Cardiac muscle cell (in vitro differentiated cells and primary cell): ENCODE results near the gene MSANTD3. TPM values are rescaled to one million over a fixed set of nuclear protein-coding genes. Genes with fewer than 3 reads are reported as not detected.

ENCODE experiments used
- DNase-seq, 2 donors: peaks; one replicate each; pipeline versions ENCODE4 v3.0.0 to v3.0.0-alpha.2; 2010 to 2017; ENCODE audit warnings: low read depth in 1 of 2, low spot score in 1 of 2
- H3K27ac ChIP-seq: fragments of 200-600 bp; sonication (generic); 2 replicates; pipeline ENCODE4 v1.5.1; 2016
- H3K27me3 ChIP-seq: fragments of 200-600 bp; sonication (generic); 2 replicates; pipeline ENCODE4 v1.6.0; 2016; ENCODE audit warnings: control low read depth
- H3K36me3 ChIP-seq: fragments of 200-600 bp; sonication (generic); 2 replicates; pipeline ENCODE4 v1.5.1; 2016; ENCODE audit warnings: control low read depth
- H3K4me1 ChIP-seq: fragments of 200-600 bp; sonication (generic); 2 replicates; pipeline ENCODE4 v1.8.1; 2017; ENCODE audit warnings: low read depth, mild to moderate bottlenecking, mixed run types
- H3K4me3 ChIP-seq: fragments of 200-600 bp; sonication (generic); 2 replicates; pipeline ENCODE4 v1.5.1; 2016; ENCODE audit warnings: mild to moderate bottlenecking
- H3K9me3 ChIP-seq: fragments of 200-600 bp; sonication (generic); 2 replicates; pipeline ENCODE4 v1.5.1; 2017; ENCODE audit warnings: low read depth, mild to moderate bottlenecking, control low read depth
- CTCF ChIP-seq: IDR thresholded peaks from 2 replicates; pipeline ENCODE4 v1.5.1; 2012; ENCODE audit warnings: low read depth, mild to moderate bottlenecking, low read length
- polyA plus RNA-seq: library from polyadenylated mRNA; unstranded; fragments of >200 nt; fragmentation: Nextera tagmentation; extraction: Ambion mirVana; gene quantifications from 2 replicates; pipeline ENCODE4 v1.2.1, GENCODE V29; 2016
- total RNA-seq: library from RNA; depleted of rRNA; stranded (reverse); fragments of >200 nt; gene quantifications from 2 replicates; pipeline ENCODE4 v1.2.3, GENCODE V29; 2016

MSANTD3 gene
- total and polyA plus RNA-seq, 2 experiments from 2014 or later, result 34.7 to 49.2 TPM

DNA sequence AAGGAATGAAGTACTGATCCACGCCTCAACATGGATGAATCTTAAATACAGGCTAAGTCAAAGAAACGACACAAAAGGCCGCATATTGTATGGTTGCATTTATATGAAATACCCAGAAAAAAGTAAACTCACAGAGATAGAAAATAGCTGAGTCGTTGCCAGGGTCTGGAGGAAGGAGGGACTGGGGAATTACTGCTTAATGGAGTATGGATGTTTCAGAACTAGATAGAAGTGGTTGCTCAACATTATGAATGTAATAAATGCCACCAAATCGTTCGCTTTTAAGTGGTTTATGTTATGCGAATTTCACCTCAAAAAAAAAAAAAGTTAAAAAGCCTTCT is 784 bp upstream of the MSANTD3 start:
- Histone ChIP-seq H3K4me1 (peaks cover 10% of the 10 kb centered on the region), H3K9me3 (no peaks in the 10 kb centered on the region), H3K4me3 (peak overlapping the region; percentile 72), H3K27me3 (no peaks in the 10 kb centered on the region), H3K27ac (peak overlapping the region; percentile 95), H3K36me3 (no peaks in the 10 kb centered on the region)
- TF ChIP-seq CTCF, result no peak
- peak in 1 of 2 donors; percentile 52 for DNase-seq

GRCh38 chr9:100427366-100428263 is 672 bp downstream of the MSANTD3 start:
- Histone ChIP-seq H3K27me3 (no peaks in the 10 kb centered on the region), H3K36me3 (no peaks in the 10 kb centered on the region), H3K9me3 (no peaks in the 10 kb centered on the region), H3K4me3 (peak overlapping the region; percentile 97), H3K27ac (peak overlapping the region; percentile 94), H3K4me1 (peaks cover 10% of the 10 kb centered on the region)
- no peak for TF ChIP-seq CTCF
- DNase-seq, result peak; percentile 59 to 73

- Histone ChIP-seq H3K4me1 (peaks cover 10% of the 10 kb centered on the region), H3K27me3 (no peaks in the 10 kb centered on the region), H3K4me3 (no peak overlapping the region), H3K9me3 (no peaks in the 10 kb centered on the region), H3K27ac (no peak overlapping the region), H3K36me3 (no peaks in the 10 kb centered on the region)
- peak in 1 of 2 donors; percentile 98 for DNase-seq
- TF ChIP-seq CTCF, result no peak
Measured at GRCh38 chr9:100428871-100429654, 2.1 kb downstream of the MSANTD3 start.

DNA sequence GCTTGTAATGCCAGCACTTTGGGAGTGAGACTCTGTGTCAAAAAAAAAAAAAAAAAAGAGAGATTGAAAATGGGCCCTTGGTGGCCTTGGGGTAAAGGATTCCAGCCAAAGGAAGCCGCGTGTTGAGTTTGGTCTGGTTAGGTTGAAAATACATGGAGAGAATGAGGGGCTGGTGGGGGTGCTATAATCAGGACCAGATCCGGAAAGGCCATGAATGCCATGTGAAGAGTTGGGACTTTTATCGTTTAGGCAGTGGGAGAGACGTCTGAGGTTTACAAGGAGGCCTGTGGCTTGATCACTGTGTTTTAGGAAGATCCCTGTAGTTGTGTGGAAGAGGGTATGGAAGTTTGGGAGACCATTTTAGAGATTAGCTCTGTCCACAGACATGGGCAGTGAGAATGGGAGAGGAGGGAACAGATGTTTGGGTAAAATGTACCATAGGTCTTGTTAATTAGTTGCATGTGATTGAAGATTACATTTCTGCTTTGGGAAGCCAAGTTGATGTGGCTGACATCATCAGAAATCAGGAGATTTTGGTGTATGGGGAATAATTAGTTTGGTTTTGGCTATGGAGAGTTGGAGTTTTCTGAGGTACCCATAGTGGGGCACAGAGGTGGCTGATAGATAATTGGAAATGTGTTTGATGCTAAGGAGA is 3.5 kb downstream of the MSANTD3 start:
- Histone ChIP-seq H3K36me3 (no peaks in the 10 kb centered on the region), H3K4me3 (no peak overlapping the region), H3K27ac (no peak overlapping the region), H3K27me3 (no peaks in the 10 kb centered on the region), H3K4me1 (peaks cover 10% of the 10 kb centered on the region), H3K9me3 (no peaks in the 10 kb centered on the region)
- no peak for DNase-seq
- TF ChIP-seq CTCF, result no peak

DNA sequence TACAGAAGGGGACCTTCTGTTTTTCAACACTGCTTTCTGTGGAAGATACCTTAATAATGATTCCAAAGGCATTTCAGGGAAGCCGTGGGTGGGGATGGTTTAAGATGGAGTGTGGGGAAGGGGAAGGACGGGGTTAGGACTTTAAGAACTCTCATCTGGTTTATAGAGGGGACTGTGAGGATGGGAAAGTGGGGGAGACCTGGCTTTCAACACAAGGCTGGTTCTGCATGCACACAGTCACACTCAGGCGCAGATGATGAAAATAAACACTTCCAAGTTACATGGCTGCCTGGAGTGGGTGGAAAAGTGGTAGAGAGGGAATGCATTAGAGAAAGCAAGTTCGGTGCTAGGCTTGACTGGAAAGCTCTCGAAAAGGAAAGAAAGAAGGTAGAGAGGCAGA is 4.9 kb downstream of the MSANTD3 start:
- Histone ChIP-seq H3K4me3 (no peak overlapping the region), H3K9me3 (no peaks in the 10 kb centered on the region), H3K36me3 (no peaks in the 10 kb centered on the region), H3K4me1 (peaks cover 5% of the 10 kb centered on the region), H3K27ac (no peak overlapping the region), H3K27me3 (no peaks in the 10 kb centered on the region)
- TF ChIP-seq CTCF, result no peak
- no peak for DNase-seq
